Inflammatory macrophage (primary cell): ENCODE measurements around the gene SDCCAG8.

Experiments
- DNase-seq, 2 donors: peaks; one replicate each; pipeline ENCODE4 v3.0.0-alpha.2; 2020 to 2022

The SDCCAG8 gene

GRCh38 chr1:243254233-243254926 lies 1.5 kb upstream of the SDCCAG8 start:
- peak; percentile 93 to 95 for DNase-seq

GRCh38 chr1:243254927-243255790 lies 682 bp upstream of the SDCCAG8 start, which contains the start of gene CEP170:
TSS of gene CEP170 (minus strand) at chr1:243255281. CDS start at chr1:243225280, 30,001 bp downstream.
- peak; percentile 93 to 96 for DNase-seq

DNA sequence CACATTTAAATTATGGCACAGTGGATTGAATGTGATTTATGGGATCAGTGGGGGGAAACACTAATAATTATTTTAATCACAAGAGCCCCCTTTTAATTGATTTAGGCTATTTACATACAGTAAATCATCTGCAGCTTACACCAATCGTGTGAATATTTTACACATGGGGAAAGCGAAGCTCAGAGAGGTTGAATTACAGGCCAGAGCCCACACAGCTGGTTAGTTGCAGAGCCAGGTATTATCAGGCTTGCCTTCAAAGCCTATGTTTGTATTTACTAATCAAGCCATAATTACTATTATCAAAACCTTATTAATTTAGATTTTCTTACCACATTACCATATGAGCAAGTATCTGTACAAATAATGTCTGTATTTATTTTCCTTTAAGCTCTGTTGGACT lies 749 bp downstream of the SDCCAG8 start:
- DNase-seq, result no peak

DNA sequence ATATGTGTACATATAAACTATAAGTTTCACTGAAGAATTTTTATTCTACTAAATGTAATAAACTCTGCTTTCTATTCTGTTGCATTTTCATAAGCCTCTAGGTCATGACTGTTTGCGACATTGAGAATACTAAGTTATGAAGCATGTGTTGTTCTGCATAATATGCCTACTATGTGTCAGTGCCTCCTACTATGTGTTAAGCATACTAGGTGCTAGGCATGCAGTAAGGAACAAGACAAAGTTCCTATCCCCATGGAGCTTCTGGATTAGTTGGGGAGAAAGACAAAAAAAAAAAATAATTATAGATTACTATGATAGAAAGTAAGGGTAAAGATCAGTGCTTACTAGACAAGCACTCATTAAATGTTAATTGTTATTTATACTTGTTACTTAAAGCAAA lies 1.3 kb downstream of the SDCCAG8 start:
- peak in 1 of 2 donors; percentile 20 for DNase-seq

DNA sequence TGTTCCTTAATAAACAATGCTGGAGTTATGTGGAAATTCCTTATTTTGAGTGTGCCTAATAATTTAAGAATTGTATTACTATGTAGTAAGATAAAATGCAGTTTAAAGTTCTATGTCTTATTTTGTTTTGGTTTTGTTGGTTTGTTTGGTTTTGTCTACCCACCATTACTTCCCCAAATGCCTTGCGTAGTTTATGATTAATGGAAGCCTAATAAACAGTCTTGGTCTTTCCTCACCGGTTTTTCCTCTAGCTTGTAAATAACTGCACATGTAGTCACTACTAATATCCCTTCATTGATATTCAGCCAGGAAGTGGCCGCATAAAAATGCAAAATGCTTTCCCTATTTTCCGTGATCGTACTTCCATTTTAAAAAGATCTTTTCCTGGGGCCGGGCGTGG lies 2.9 kb downstream of the SDCCAG8 start:
- DNase-seq, result peak; percentile 29 to 50

GRCh38 chr1:243260221-243260880 lies 4.5 kb downstream of the SDCCAG8 start:
- DNase-seq, result no peak

DNA sequence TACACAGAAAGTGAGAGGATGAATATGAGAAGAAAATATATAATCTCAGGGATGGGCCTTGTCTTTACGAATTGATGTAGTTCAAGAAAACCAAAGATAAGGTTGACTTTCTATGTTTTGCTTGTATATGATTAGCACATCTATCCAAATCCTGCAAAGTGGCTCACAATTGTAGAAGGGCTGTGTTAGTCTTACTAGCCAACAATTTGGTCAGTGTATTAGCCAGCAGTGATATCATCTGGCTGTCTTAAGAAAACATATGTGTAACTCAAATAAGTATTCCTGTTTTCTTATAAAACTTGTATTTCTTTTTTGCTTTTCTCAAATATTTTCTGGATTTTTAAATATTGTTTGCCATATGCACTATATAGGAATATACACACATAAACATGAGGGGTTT lies 5.5 kb downstream of the SDCCAG8 start:
- peak in 1 of 2 donors; percentile 1 for DNase-seq

- peak; percentile 78 to 88 for DNase-seq
Observed at GRCh38 chr1:243264717-243265116, 8.9 kb downstream of the SDCCAG8 start.

GRCh38 chr1:243266231-243266630 lies 10.4 kb downstream of the SDCCAG8 start:
- peak in 1 of 2 donors; percentile 2 for DNase-seq

DNA sequence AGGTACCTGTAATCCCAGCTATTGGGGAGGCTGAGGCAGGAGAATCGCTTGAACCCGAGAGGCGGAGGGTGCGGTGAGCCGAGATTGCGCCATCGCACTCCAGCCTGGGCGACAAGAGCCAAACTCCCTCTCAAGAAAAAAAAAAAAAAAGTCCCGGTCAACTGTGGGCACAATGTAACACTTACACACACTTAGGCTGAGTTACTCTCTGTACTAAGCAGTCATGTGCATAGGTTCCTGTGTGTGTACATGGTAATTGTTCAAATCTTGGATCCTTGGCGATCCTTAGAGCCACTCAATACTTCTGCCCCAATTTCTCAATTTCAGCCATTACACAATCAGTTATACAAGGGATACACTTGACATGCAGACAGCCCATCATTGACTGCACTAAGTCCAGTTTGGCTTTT lies 11.6 kb downstream of the SDCCAG8 start:
- peak; percentile 91 to 96 for DNase-seq

DNA sequence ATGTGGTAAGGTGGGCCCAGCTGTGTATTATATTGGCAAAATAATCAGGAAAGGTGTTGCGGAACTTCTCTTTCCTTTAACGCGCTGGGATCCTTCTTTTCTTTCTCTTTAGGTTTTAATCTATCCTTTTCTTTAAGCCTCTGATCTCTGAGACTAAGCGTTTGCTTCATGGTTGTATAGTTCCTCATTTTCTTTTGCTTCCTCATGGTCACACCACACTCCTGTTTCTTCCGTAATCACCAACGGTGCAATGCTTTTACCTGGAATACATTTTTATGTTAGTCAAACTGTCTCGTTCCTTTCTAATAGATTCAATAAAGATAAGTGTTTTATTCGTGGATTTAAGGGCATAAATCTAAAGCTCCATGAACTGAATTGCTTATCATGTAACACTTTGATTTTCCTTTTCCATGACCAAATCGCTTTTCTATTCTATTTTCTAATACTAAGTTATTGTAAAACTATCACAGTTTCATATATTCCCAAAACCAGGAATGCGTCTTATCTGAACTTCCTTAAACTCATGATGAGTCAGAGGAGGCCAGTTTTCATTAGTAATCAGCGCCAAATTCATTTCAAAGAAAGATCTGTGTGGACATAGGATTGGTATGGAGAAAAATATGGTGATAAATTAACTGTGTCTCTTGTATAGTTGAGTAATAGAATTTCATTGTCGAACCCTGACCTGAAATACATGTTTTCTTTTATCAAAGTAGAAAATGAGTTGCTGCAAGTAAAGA lies 12.2 kb downstream of the SDCCAG8 start:
- peak; percentile 71 to 78 for DNase-seq

GRCh38 chr1:243268751-243269460 lies 13.1 kb downstream of the SDCCAG8 start:
- peak; percentile 10 to 34 for DNase-seq

- peak in 1 of 2 donors; percentile 1 for DNase-seq
Observed at GRCh38 chr1:243269461-243269801, 13.6 kb downstream of the SDCCAG8 start.

GRCh38 chr1:243270097-243270864 lies 14.4 kb downstream of the SDCCAG8 start:
- DNase-seq, result peak; percentile 18 to 23

DNA sequence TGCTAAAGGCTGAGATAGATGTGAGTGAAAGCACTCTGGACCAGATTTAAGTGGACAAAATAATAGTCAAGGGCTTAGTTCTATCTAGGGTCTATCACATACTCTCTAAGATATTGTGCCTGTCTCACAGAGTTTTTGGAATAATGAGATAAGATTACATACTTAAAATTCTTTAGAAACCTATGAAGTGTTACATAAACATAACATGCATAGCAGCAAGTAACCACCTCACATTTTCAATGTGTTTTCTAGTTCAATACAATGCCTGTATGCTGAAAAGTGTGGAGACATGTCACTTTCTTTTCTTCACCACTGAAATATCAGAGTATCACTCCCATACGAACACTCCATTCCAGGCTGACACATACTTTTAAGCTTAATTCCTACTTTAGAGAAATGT lies 16.2 kb downstream of the SDCCAG8 start:
- DNase-seq, result no peak

GRCh38 chr1:243272401-243272800 lies 16.6 kb downstream of the SDCCAG8 start:
- DNase-seq, result no peak

- DNase-seq, result no peak
Observed at GRCh38 chr1:243273506-243273905, 17.7 kb downstream of the SDCCAG8 start.

DNA sequence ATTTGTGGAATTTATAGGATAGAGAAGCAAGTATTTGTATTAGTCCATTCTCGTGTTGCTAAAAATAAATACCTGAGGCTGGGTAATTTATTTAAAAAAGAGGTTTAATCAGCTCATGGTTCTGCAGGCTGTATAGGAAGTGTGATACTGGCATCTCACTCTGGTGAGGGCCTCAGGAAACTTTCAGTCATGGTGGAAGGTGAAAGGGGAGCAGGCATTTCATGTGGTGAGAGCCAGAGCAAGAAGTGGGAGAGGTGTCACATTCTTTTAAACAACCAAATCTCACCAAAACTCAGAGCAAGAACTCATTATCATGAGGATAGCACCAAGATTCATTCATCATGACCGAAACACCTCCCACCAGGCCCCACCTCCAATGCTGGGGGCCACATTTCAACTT lies 18.1 kb downstream of the SDCCAG8 start:
- DNase-seq, result no peak

DNA sequence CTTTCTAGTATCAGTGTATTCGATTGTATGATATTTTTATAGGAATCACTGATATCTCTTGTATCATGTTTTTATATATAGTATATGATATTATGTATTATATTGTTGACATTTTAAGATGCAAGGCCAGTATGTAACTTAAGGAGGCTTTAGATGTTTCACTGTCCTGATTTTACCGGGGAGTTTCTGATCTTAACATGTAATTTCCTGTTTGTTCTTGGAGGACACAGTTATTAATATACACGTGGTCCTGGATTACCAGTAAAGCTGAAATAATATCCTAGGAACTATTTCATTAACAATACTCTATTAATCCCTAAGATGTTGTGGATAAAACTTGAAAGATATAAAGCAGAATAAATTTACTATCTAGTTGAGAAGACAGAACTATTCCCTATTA lies 19.5 kb downstream of the SDCCAG8 start:
- DNase-seq, result no peak

DNA sequence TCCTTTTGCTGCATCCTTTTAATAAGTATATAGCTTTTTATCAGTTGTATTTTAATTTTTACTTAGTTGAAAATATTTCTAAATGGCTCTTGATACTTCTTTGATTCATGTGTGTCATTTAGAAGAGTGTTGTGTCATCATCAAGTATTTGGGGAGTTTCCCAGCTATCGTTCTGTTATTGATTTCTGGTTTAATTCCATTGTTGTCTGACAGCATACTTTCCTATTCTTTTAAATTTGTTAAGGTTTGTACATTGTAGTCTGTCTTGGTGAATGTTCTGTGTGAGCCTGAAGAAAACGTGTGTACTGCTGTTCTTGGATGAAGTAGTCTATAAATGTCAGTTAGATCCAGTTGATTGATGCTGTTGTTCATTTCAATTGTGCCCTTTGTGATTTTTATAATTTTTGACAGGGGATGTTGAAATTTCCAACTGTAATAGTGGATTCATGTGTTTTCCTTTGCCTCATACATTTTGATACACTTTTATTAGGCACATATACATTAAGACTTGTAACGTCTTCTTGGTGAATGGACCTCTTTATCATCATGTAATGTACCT lies 24.8 kb downstream of the SDCCAG8 start:
- DNase-seq, result no peak

GRCh38 chr1:243281672-243282071 lies 25.8 kb downstream of the SDCCAG8 start:
- no peak for DNase-seq
